OCI-LY1 (cell line): ENCODE results near the gene HYKK.
A peak's percentile ranks its signal among the peaks of the same experiment; 100 is the strongest.

Experiments used
- H2AFZ ChIP-seq: fragments of 200-600 bp; sonication (generic), shearing (Covaris generic); 2 replicates; pipeline ENCODE4 v1.6.0; 2014; ENCODE audit warnings: antibody characterized with exemption, mild to moderate bottlenecking, low read length
- H3F3A ChIP-seq: fragments of 200-600 bp; sonication (generic), shearing (Covaris generic); 2 replicates; pipeline ENCODE4 v1.6.0; 2014; ENCODE audit warnings: mild to moderate bottlenecking, antibody characterized with exemption, low read length, moderate library complexity; ENCODE audit not compliant: insufficient read depth
- H3K27ac ChIP-seq: fragments of 200-600 bp; sonication (generic); 2 replicates; pipeline ENCODE4 v1.5.1; 2014; ENCODE audit warnings: low read length, mixed run types, mild to moderate bottlenecking, low read depth; ENCODE audit not compliant: poor library complexity, severe bottlenecking
- H3K27me3 ChIP-seq: fragments of 200-600 bp; sonication (generic); 2 replicates; pipeline ENCODE4 v1.6.0; 2014; ENCODE audit warnings: antibody characterized with exemption, mild to moderate bottlenecking, low read length, moderate library complexity; ENCODE audit not compliant: insufficient read depth
- H3K36me3 ChIP-seq: fragments of 200-600 bp; sonication (generic); 2 replicates; pipeline ENCODE4 v1.6.1; 2014; ENCODE audit warnings: mild to moderate bottlenecking, antibody characterized with exemption, low read length, moderate library complexity, mixed read lengths; ENCODE audit not compliant: insufficient read depth
- H3K4me1 ChIP-seq: fragments of 200-600 bp; sonication (generic); 2 replicates; pipeline ENCODE4 v1.5.1; 2014; ENCODE audit warnings: mild to moderate bottlenecking, low read length, moderate library complexity; ENCODE audit not compliant: insufficient read depth, severe bottlenecking
- H3K4me2 ChIP-seq: fragments of 200-600 bp; sonication (generic), shearing (Covaris generic); 2 replicates; pipeline ENCODE4 v1.6.1; 2014; ENCODE audit warnings: low read length
- H3K4me3 ChIP-seq: fragments of 200-600 bp; sonication (generic); 2 replicates; pipeline ENCODE4 v1.5.1; 2014; ENCODE audit warnings: low read length, low read depth, mild to moderate bottlenecking, mixed read lengths; ENCODE audit not compliant: poor library complexity, severe bottlenecking
- H3K79me2 ChIP-seq: fragments of 200-600 bp; shearing (Covaris generic); 2 replicates; pipeline ENCODE4 v1.6.1; 2016; ENCODE audit warnings: mixed run types, low read length, mixed read lengths; ENCODE audit not compliant: insufficient read depth
- H3K9ac ChIP-seq: fragments of 200-600 bp; sonication (generic), shearing (Covaris generic); 2 replicates; pipeline ENCODE4 v1.6.1; 2014; ENCODE audit warnings: mild to moderate bottlenecking, low read length, mixed read lengths
- H3K9me2 ChIP-seq: fragments of 200-600 bp; sonication (generic), shearing (Covaris generic); 2 replicates; pipeline ENCODE4 v1.6.1; 2014; ENCODE audit warnings: low read depth, mild to moderate bottlenecking, low read length, mixed read lengths
- H3K9me3 ChIP-seq: fragments of 200-600 bp; shearing (Covaris generic); 2 replicates; pipeline ENCODE4 v1.6.1; 2014; ENCODE audit warnings: low read length, mixed read lengths
- H4K20me1 ChIP-seq: fragments of 200-600 bp; sonication (generic), shearing (Covaris generic); 2 replicates; pipeline ENCODE4 v1.6.0; 2016; ENCODE audit warnings: mild to moderate bottlenecking, low read length; ENCODE audit not compliant: insufficient read depth
- CTCF ChIP-seq: fragments of 200-600 bp; sonication (generic), shearing (Covaris generic); IDR thresholded peaks from 2 replicates; pipeline ENCODE4 v1.5.1; 2017; ENCODE audit warnings: mild to moderate bottlenecking, antibody characterized with exemption, low read length, moderate library complexity, mixed read lengths
- EZH2 ChIP-seq: fragments of 200-600 bp; sonication (generic), shearing (Covaris generic); IDR thresholded peaks from 2 replicates; pipeline ENCODE4 v1.8.0; 2017; ENCODE audit warnings: borderline replicate concordance, mixed run types, mild to moderate bottlenecking, antibody characterized with exemption, low read length, moderate library complexity, mixed read lengths

The HYKK gene

GRCh38 chr15:78563092-78563491, 55.7 kb downstream of the HYKK start:
- H3K9me3 ChIP-seq = no peaks in the 10 kb centered on the region
- H3K4me3 ChIP-seq = no peak overlapping the region
- no peaks in the 10 kb centered on the region; the same call in 1 of the 2 replicates for H3K27me3 ChIP-seq
- no peak overlapping the region for H3K9ac ChIP-seq
- no peak overlapping the region for H3K4me2 ChIP-seq
- H3K36me3 ChIP-seq = no peaks in the 10 kb centered on the region
- H2AFZ ChIP-seq = no peak overlapping the region
- no peak for TF ChIP-seq EZH2
- no peak for TF ChIP-seq CTCF
- H3K79me2 ChIP-seq = no peaks in the 10 kb centered on the region
- no peaks in the 10 kb centered on the region for H4K20me1 ChIP-seq
- H3K27ac ChIP-seq = no peak overlapping the region
- peaks cover 19% of the 10 kb centered on the region for H3K4me1 ChIP-seq
- no peaks in the 10 kb centered on the region for H3F3A ChIP-seq
- H3K9me2 ChIP-seq = no peaks in the 10 kb centered on the region

- Histone ChIP-seq H3K9me3 (no peaks in the 10 kb centered on the region), H3K79me2 (no peaks in the 10 kb centered on the region), H3K27me3 (no peaks in the 10 kb centered on the region; the same call in 1 of the 2 replicates), H3K4me2 (peak overlapping the region; percentile 63), H3K27ac (no peak overlapping the region), H3K4me3 (peak overlapping the region; percentile 61), H3K36me3 (no peaks in the 10 kb centered on the region), H3K9ac (peak overlapping the region; percentile 44; the same call in 1 of the 2 replicates), H3K4me1 (peaks cover 19% of the 10 kb centered on the region), H4K20me1 (no peaks in the 10 kb centered on the region), H3F3A (no peaks in the 10 kb centered on the region), H2AFZ (no peak overlapping the region), H3K9me2 (no peaks in the 10 kb centered on the region)
- no peak for TF ChIP-seq CTCF
- no peak for TF ChIP-seq EZH2
Observed at GRCh38 chr15:78564743-78565096, 57.3 kb downstream of the HYKK start.

GRCh38 chr15:78565097-78565950, 57.9 kb downstream of the HYKK start, which contains the start of gene CHRNA5:
CHRNA5 (plus strand) TSS chr15:78565520; CDS start chr15:78565720, 200 bp downstream.
- no peak for TF ChIP-seq EZH2
- no peak for TF ChIP-seq CTCF
- Histone ChIP-seq H3K4me3 (peak within 1 kb of the TSS; percentile 61), H3K9ac (peak within 1 kb of the TSS; percentile 44; the same call in 1 of the 2 replicates), H3K27ac (no peak within 1 kb of the TSS), H3K9me2 (no peaks in the 10 kb centered on the region), H3K36me3 (no peaks in the 10 kb centered on the region), H3K9me3 (no peaks in the 10 kb centered on the region), H3K79me2 (no peaks in the 10 kb centered on the region), H3F3A (no peaks in the 10 kb centered on the region), H3K27me3 (no peaks in the 10 kb centered on the region; the same call in 1 of the 2 replicates), H4K20me1 (no peaks in the 10 kb centered on the region), H3K4me1 (peaks cover 19% of the 10 kb centered on the region), H2AFZ (no peak within 1 kb of the TSS), H3K4me2 (peak within 1 kb of the TSS; percentile 63)
